Erythroblast (primary cell): ENCODE measurements around the gene NSMCE4A.

ENCODE experiments used
- GATA1 ChIP-seq: IDR thresholded peaks from 2 replicates; pipeline ENCODE4 v1.6.1; 2011; ENCODE audit warnings: low read depth, mild to moderate bottlenecking, control low read depth, low read length, moderate library complexity
- POLR2A ChIP-seq: IDR thresholded peaks from 2 replicates; pipeline ENCODE4 v1.6.1; 2011; ENCODE audit warnings: mild to moderate bottlenecking, low read length

DNA sequence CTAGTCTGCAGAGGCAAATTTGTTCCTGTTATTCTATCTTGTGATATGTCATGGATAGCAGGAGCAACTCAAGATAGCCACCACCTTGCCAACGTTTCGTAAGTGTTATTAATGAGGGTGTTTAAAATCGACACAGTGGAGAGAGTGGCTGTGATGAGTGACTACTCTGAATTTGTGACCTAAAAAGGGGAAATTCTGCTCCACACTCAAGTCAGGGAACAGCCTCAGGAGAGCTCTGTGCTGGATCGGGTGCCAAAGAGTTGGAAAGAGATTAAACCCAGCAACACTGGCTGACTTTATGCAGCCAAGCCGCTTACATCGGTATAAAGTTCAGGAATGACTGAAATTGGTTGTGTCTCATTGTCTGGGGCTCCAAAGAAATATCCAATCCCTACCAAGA lies 23.4 kb upstream of the NSMCE4A start:
- TF ChIP-seq POLR2A (no peak), GATA1 (no peak)
